ENCODE results near the gene TICRR.

TICRR gene

GRCh38 chr15:89633585-89633984, 58.3 kb downstream of the TICRR start:
- peaks cover 30% of the 10 kb centered on the region for H3K36me3 ChIP-seq
- no peak overlapping the region for H3K4me3 ChIP-seq (ENCODE audit: low read depth in 1 of 2, low read length in 1 of 2)
- H3K27me3 ChIP-seq, result no peaks in the 10 kb centered on the region
- no peaks in the 10 kb centered on the region for H3K9me3 ChIP-seq
- H3K27ac ChIP-seq, result no peak overlapping the region
- TF ChIP-seq, protein P1, sequence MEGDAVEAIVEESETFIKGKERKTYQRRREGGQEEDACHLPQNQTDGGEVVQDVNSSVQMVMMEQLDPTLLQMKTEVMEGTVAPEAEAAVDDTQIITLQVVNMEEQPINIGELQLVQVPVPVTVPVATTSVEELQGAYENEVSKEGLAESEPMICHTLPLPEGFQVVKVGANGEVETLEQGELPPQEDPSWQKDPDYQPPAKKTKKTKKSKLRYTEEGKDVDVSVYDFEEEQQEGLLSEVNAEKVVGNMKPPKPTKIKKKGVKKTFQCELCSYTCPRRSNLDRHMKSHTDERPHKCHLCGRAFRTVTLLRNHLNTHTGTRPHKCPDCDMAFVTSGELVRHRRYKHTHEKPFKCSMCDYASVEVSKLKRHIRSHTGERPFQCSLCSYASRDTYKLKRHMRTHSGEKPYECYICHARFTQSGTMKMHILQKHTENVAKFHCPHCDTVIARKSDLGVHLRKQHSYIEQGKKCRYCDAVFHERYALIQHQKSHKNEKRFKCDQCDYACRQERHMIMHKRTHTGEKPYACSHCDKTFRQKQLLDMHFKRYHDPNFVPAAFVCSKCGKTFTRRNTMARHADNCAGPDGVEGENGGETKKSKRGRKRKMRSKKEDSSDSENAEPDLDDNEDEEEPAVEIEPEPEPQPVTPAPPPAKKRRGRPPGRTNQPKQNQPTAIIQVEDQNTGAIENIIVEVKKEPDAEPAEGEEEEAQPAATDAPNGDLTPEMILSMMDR (IDR thresholded peaks at IDR 0.05), result no peak
- no peaks in the 10 kb centered on the region for H3K4me1 ChIP-seq (ENCODE audit: control insufficient read depth in 1 of 2, insufficient read depth in 1 of 2, low read depth in 1 of 2, low read length in 1 of 2)

DNA sequence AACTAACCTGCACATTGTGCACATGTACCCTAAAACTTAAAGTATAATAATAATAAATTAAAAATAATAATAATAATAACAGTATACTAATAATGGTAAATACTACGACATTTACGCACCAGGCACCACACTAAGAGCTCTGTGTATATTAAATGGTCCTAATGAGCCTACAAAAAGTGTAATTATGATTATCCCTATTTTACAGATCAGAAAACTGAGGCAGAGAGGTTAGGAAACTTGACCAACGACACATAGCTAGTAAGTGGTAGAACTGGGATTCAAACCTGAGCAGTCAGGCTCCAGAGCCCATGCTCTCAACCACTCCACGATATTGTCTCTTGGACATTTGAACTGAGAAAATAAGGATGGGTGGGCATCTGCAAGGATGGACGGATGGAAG, 65.0 kb downstream of the TICRR start:
- Histone ChIP-seq H3K27me3 (no peaks in the 10 kb centered on the region), H3K4me1 (ENCODE audit: control insufficient read depth in 1 of 2, insufficient read depth in 1 of 2, low read depth in 1 of 2, low read length in 1 of 2) (no peaks in the 10 kb centered on the region), H3K4me3 (ENCODE audit: low read depth in 1 of 2, low read length in 1 of 2) (no peak overlapping the region), H3K27ac (no peak overlapping the region), H3K9me3 (no peaks in the 10 kb centered on the region), H3K36me3 (no peaks in the 10 kb centered on the region)
- TF ChIP-seq, protein P1 (IDR thresholded peaks at IDR 0.05), result no peak

GRCh38 chr15:89641053-89641452, 65.8 kb downstream of the TICRR start:
- H3K27ac ChIP-seq, result no peak overlapping the region
- TF ChIP-seq, protein P1 (IDR thresholded peaks at IDR 0.05), result no peak
- H3K9me3 ChIP-seq, result no peaks in the 10 kb centered on the region
- H3K27me3 ChIP-seq, result no peaks in the 10 kb centered on the region
- no peaks in the 10 kb centered on the region for H3K4me1 ChIP-seq (ENCODE audit: control insufficient read depth in 1 of 2, insufficient read depth in 1 of 2, low read depth in 1 of 2, low read length in 1 of 2)
- no peaks in the 10 kb centered on the region for H3K36me3 ChIP-seq
- no peak overlapping the region for H3K4me3 ChIP-seq (ENCODE audit: low read depth in 1 of 2, low read length in 1 of 2)

DNA sequence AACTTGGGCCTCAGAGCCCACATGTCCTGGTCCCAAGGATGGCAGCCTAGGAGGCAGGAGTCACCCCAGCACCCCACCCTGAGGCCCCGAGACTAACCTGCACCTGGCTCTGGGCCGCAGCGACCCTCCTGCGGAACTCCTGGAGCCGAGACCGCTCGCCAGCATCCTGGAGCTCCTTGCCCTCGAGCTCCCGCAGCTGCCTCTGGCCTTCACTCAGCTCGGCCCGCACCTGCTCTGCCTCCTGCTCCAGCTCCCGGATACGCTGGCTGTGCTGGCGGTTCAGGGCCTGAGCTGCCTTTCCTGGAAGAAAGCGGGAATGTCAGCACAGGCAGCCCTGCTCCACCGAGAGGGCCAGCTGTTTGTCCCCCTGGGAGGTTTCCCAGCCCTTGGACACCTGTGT, 66.8 kb downstream of the TICRR start:
- H3K36me3 ChIP-seq, result no peaks in the 10 kb centered on the region
- TF ChIP-seq, protein P1 (IDR thresholded peaks at IDR 0.05), result no peak

GRCh38 chr15:89645680-89646079, 70.4 kb downstream of the TICRR start:
- Histone ChIP-seq H3K27me3 (no peaks in the 10 kb centered on the region), H3K4me3 (ENCODE audit: low read depth in 1 of 2, low read length in 1 of 2) (no peak overlapping the region), H3K36me3 (no peaks in the 10 kb centered on the region), H3K9me3 (no peaks in the 10 kb centered on the region), H3K27ac (no peak overlapping the region), H3K4me1 (ENCODE audit: control insufficient read depth in 1 of 2, insufficient read depth in 1 of 2, low read depth in 1 of 2, low read length in 1 of 2) (no peaks in the 10 kb centered on the region)
- TF ChIP-seq, protein P1 (IDR thresholded peaks at IDR 0.05), result no peak

More for the DNA sequence above, 66.8 kb downstream of the TICRR start:
- Histone ChIP-seq H3K4me1 (ENCODE audit: control insufficient read depth in 1 of 2, insufficient read depth in 1 of 2, low read depth in 1 of 2, low read length in 1 of 2) (no peaks in the 10 kb centered on the region), H3K27me3 (no peaks in the 10 kb centered on the region), H3K4me3 (ENCODE audit: low read depth in 1 of 2, low read length in 1 of 2) (no peak overlapping the region), H3K9me3 (no peaks in the 10 kb centered on the region), H3K27ac (no peak overlapping the region)

All from neutrophil (primary cell).